GM18861 (cell line): Measurements from ENCODE around the gene PPP1R3G.

Experiments used
- ATAC-seq: cut with Tn5 transposase; IDR thresholded peaks from one replicate; pipeline ENCODE4 v1.9.1; 2021; ENCODE audit not compliant: unreplicated experiment

PPP1R3G gene

GRCh38 chr6:5071216-5071615, 13.9 kb upstream of the PPP1R3G start:
- no peak for ATAC-seq

GRCh38 chr6:5072440-5072839, 12.7 kb upstream of the PPP1R3G start:
- ATAC-seq: no peak

GRCh38 chr6:5073992-5074391, 11.1 kb upstream of the PPP1R3G start:
- ATAC-seq: no peak

GRCh38 chr6:5076931-5077330, 8.2 kb upstream of the PPP1R3G start:
- no peak for ATAC-seq

- ATAC-seq: peak; percentile 84
Measured at GRCh38 chr6:5078121-5078669, 6.9 kb upstream of the PPP1R3G start.

- ATAC-seq: no peak
Measured at GRCh38 chr6:5079692-5080091, 5.4 kb upstream of the PPP1R3G start.

GRCh38 chr6:5080574-5080973, 4.6 kb upstream of the PPP1R3G start:
- ATAC-seq: no peak

- ATAC-seq: no peak
Measured at GRCh38 chr6:5081182-5081581, 4.0 kb upstream of the PPP1R3G start.

- ATAC-seq: no peak
Measured at GRCh38 chr6:5081955-5082354, 3.2 kb upstream of the PPP1R3G start.

GRCh38 chr6:5082487-5083306, 2.4 kb upstream of the PPP1R3G start:
- ATAC-seq: no peak

GRCh38 chr6:5083307-5083583, 1.9 kb upstream of the PPP1R3G start:
- no peak for ATAC-seq

GRCh38 chr6:5083813-5084359, 1.3 kb upstream of the PPP1R3G start:
- no peak for ATAC-seq

GRCh38 chr6:5084360-5084780, 771 bp upstream of the PPP1R3G start:
- no peak for ATAC-seq

GRCh38 chr6:5085648-5086293, 630 bp downstream of the PPP1R3G start:
- no peak for ATAC-seq

GRCh38 chr6:5086294-5086890, 1.3 kb downstream of the PPP1R3G start:
- ATAC-seq: no peak

GRCh38 chr6:5087389-5087788, 2.2 kb downstream of the PPP1R3G start:
- ATAC-seq: no peak

- ATAC-seq: no peak
Measured at GRCh38 chr6:5088780-5089179, 3.6 kb downstream of the PPP1R3G start.

- no peak for ATAC-seq
Measured at GRCh38 chr6:5089481-5090438, 4.6 kb downstream of the PPP1R3G start.

- ATAC-seq: no peak
Measured at GRCh38 chr6:5090603-5091002, 5.5 kb downstream of the PPP1R3G start.

- no peak for ATAC-seq
Measured at GRCh38 chr6:5091210-5092069, 6.3 kb downstream of the PPP1R3G start.
